ENCODE data around the gene TAF1B.

GRCh38 chr2:9964334-9964980 lies 121.2 kb downstream of the TAF1B start:
- TF ChIP-seq CTCF (IDR thresholded peaks at IDR 0.05) (no peak), EP300 (IDR thresholded peaks at IDR 0.05; ENCODE audit: low read depth) (no peak), POLR2A (IDR thresholded peaks at IDR 0.05) (no peak), POLR2AphosphoS5 (IDR thresholded peaks at IDR 0.05) (no peak)

All from transverse colon (tissue), 4 donors.